Right lobe of liver (tissue), 4 donors: ENCODE results near the gene APBA2.

Experiments
- CTCF ChIP-seq, 4 donors: fragments of 200-600 bp in 3 of 4; fragments of 450-650 bp in 1 of 4; IDR thresholded peaks; one replicate each; pipeline versions ENCODE4 v1.5.1 to v1.8.0; 2016 to 2022; ENCODE audit warnings: antibody characterized with exemption in 4 of 4, mild to moderate bottlenecking in 2 of 4
- POLR2A ChIP-seq: fragments of 450-650 bp; IDR thresholded peaks from one replicate; pipeline ENCODE4 v1.6.1; 2017; ENCODE audit warnings: antibody characterized with exemption, mild to moderate bottlenecking
- donor health status: DM: no; HTN: no; CAD: no.
- donor health status: DM: no; HTN: no; CAD: no.
- donor health status: DM: no; HTN: yes; CAD: no.

DNA sequence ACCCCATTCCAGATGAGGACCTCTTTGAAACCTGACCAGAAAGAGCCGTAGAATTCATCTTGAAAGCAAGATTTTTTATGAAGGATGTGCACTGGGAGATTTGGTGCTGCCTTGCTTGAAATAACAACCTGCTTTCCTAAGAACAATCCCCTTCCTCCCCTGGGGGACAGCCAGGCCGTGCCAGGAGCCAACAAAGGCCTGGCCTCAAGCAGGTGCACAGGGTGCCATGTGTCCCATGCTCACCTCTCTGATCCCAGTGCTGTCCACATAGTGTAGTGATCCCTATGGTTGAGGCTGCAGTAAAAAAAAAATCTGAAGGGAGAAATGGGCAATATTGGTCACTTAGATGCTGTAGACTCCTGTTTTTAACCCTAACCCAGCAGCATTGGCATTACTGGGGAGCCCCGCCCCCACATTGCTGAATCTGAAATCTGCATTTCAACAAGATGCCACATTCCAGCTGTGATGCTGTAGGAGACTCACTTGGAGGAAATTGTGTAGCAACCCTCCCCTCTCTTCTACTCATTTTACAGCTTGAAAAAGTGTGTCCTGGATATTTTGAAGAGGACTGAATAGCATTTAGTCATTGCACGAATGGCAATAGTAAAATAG is 171.2 kb downstream of the APBA2 start:
- TF ChIP-seq CTCF (IDR thresholded peaks at IDR 0.05) (no peak), POLR2A (no peak)
